HFFc6 (cell line): Measurements from ENCODE around the gene BRINP1. TPM values are rescaled to one million over a fixed set of nuclear protein-coding genes. Genes with fewer than 3 reads are reported as not detected.

Experiments
- DNase-seq: peaks from one replicate; pipeline ENCODE4 v3.0.0-alpha.2; 2018
- H3K27ac Mint-ChIP-seq: 2 replicates; pipeline ENCODE4 v1.8.0; 2020; ENCODE audit warnings: mild to moderate bottlenecking, mixed read lengths
- H3K27me3 Mint-ChIP-seq: 2 replicates; pipeline ENCODE4 v1.8.0; 2021; ENCODE audit warnings: mild to moderate bottlenecking, moderate library complexity, mixed read lengths; ENCODE audit not compliant: insufficient read depth
- H3K36me3 Mint-ChIP-seq: 2 replicates; pipeline ENCODE4 v1.8.0; 2021; ENCODE audit warnings: low read depth, mixed read lengths
- H3K4me1 Mint-ChIP-seq: 2 replicates; pipeline ENCODE4 v1.8.0; 2020; ENCODE audit warnings: low read depth, mixed read lengths
- H3K4me3 Mint-ChIP-seq: 2 replicates; pipeline ENCODE4 v1.8.0; 2020; ENCODE audit warnings: mild to moderate bottlenecking, moderate library complexity, mixed read lengths
- H3K9me3 Mint-ChIP-seq: 2 replicates; pipeline ENCODE4 v1.8.0; 2020; ENCODE audit warnings: mild to moderate bottlenecking, mixed read lengths
- total RNA-seq, 6 experiments: library from RNA; stranded (reverse); fragmentation: NEBNext Ultra II Directional; extraction: Animal tissue kit (Norgen Biotek cat#: 25700); gene quantifications; 2 replicates in 1 of 6; 3 replicates in 5 of 6; pipeline ENCODE4 v1.2.3, GENCODE V29; 2021
- TF ChIP-seq, protein P1 (sequence below): fragments of 200-600 bp; sonication (generic); IDR thresholded peaks from 2 replicates; pipeline ENCODE4 v1.5.0; 2021; ENCODE audit warnings: antibody characterized with exemption, mild to moderate bottlenecking

Gene BRINP1
- total RNA-seq, 6 experiments from 2014 or later = not detected

DNA sequence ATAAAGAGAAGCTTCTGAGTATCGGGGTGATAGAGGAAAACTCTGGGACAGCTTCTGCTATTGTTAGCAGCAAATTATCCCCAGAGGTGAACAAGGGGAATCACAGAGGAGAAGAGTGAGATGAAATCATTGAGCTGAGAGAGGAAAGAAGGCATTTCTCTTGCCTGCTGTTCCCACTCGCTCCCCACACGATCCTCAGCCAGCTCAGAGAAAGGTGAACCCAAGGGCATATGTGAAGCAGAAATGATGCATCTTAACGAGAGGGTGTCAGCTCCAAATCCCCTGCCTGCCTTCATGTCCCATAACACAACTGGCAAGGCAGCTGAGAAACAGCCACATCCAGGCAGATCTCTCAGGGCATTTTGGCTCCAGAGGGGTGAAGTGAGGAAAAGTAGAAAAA is 111.6 kb downstream of the BRINP1 start:
- H3K9me3 Mint-ChIP-seq = peaks cover 48% of the 10 kb centered on the region
- no peak overlapping the region for H3K27ac Mint-ChIP-seq
- no peak for DNase-seq
- no peaks in the 10 kb centered on the region for H3K27me3 Mint-ChIP-seq
- H3K4me1 Mint-ChIP-seq = no peaks in the 10 kb centered on the region
- H3K4me3 Mint-ChIP-seq = no peak overlapping the region
- peaks cover 7% of the 10 kb centered on the region; the same call in 1 of the 2 replicates for H3K36me3 Mint-ChIP-seq
- TF ChIP-seq, protein P1, sequence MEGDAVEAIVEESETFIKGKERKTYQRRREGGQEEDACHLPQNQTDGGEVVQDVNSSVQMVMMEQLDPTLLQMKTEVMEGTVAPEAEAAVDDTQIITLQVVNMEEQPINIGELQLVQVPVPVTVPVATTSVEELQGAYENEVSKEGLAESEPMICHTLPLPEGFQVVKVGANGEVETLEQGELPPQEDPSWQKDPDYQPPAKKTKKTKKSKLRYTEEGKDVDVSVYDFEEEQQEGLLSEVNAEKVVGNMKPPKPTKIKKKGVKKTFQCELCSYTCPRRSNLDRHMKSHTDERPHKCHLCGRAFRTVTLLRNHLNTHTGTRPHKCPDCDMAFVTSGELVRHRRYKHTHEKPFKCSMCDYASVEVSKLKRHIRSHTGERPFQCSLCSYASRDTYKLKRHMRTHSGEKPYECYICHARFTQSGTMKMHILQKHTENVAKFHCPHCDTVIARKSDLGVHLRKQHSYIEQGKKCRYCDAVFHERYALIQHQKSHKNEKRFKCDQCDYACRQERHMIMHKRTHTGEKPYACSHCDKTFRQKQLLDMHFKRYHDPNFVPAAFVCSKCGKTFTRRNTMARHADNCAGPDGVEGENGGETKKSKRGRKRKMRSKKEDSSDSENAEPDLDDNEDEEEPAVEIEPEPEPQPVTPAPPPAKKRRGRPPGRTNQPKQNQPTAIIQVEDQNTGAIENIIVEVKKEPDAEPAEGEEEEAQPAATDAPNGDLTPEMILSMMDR = no peak

DNA sequence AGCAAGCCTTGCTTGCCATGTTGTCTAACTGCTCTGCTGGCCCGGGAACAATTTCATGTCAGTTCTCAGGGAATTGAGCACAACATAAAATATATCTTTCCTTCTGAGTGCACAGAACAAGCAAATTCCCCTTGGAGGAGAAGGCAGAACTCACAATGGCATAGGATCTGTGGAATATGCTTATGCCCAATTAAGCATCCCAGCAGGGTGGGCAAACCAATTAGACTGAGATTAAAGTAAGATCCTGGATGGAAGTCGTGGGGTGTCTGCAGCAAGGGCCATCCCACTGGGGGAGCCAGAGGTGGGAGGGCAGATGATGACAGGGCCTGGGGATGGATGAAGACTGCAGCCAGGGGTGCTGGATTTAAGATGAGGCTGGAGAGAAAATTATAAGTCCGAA is 114.1 kb downstream of the BRINP1 start:
- Mint-ChIP-seq H3K4me3 (no peak overlapping the region), H3K36me3 (peaks cover 13% of the 10 kb centered on the region; the same call in 1 of the 2 replicates), H3K4me1 (no peaks in the 10 kb centered on the region), H3K27me3 (no peaks in the 10 kb centered on the region), H3K27ac (no peak overlapping the region), H3K9me3 (peaks cover 61% of the 10 kb centered on the region)
- no peak for DNase-seq
- TF ChIP-seq, protein P1 = no peak

DNA sequence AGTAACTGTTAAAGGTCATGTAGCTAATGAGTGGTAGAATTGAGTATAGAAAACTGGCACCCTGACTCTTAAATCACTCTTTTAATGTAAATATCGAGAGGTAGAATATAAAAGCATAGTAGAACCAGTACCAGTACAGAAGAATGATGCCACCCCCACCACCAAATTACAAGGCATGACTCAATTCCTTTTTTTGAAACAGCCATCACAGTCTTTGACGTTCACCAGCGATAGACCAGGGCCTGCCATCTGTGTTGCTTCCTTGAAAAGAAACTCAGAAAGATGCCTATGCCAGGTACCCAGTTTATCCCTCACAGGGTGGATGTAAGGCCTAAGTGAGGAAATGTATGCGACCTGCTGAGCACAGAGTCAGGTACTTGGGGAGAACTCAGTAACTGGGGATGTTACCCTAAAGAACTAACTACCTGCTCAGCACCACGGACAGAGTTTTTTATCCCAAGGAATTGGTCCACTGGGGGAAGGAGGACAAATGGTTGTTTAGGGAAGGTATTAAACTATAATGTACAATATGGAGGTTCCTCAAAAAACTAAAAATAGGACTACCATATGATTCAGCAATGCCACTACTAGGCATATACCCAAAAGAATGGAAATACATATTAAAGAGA is 116.5 kb downstream of the BRINP1 start:
- Mint-ChIP-seq H3K36me3 (peaks cover 12% of the 10 kb centered on the region; the same call in 1 of the 2 replicates), H3K4me3 (no peak overlapping the region), H3K27ac (no peak overlapping the region), H3K4me1 (no peaks in the 10 kb centered on the region), H3K9me3 (peaks cover 63% of the 10 kb centered on the region), H3K27me3 (no peaks in the 10 kb centered on the region)
- TF ChIP-seq, protein P1 = no peak
- no peak for DNase-seq

DNA sequence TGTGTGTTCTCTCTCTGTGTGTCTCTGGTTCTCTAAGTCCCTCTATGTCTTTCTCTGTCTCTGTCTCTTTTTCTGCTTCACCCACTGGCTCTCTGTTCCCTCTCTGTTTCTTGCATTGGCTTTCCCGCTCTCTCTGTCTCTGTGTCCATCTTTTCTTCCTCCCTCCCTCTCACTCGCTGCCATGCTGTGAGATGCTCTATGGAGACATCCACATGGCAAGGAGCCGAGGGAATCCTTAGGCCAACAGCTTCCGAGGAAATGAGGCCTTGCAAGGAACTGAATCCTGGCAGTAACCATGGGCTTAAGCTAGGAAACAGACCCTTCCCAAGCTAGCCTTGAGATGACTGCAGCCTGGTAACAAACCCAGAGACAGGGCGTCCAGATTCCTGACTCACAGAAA is 117.3 kb downstream of the BRINP1 start:
- no peak for DNase-seq
- H3K27ac Mint-ChIP-seq = no peak overlapping the region
- no peak overlapping the region for H3K4me3 Mint-ChIP-seq
- H3K9me3 Mint-ChIP-seq = peaks cover 58% of the 10 kb centered on the region
- H3K36me3 Mint-ChIP-seq = peaks cover 9% of the 10 kb centered on the region; the same call in 1 of the 2 replicates
- H3K4me1 Mint-ChIP-seq = no peaks in the 10 kb centered on the region
- TF ChIP-seq, protein P1 = no peak
- no peaks in the 10 kb centered on the region for H3K27me3 Mint-ChIP-seq

DNA sequence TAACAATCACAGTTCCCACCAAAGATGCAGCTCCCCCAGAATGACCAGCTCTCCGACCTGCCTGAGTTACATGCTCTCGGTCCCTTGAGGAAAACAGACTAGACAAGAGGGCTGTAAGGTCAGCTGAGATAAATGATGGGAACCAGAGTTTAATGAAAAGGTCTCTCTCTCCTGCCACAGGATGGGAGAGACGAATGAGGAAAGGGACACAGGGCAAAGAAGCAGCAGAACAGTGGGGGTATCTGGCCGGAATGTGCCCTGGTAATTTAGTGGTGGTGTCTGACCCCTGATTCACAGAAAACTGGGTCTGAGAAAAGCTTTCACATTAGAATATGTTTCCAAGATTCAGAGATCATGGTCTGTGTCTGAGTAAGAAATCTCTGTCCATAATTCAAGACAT is 118.5 kb downstream of the BRINP1 start:
- TF ChIP-seq, protein P1 = no peak
- peaks cover 64% of the 10 kb centered on the region for H3K9me3 Mint-ChIP-seq
- DNase-seq = no peak
- no peak overlapping the region for H3K27ac Mint-ChIP-seq
- no peak overlapping the region for H3K4me3 Mint-ChIP-seq
- H3K4me1 Mint-ChIP-seq = no peaks in the 10 kb centered on the region
- H3K36me3 Mint-ChIP-seq = peaks cover 9% of the 10 kb centered on the region; the same call in 1 of the 2 replicates
- H3K27me3 Mint-ChIP-seq = no peaks in the 10 kb centered on the region; the same call in 1 of the 2 replicates
